Choroid plexus epithelial cell (primary cell): ENCODE results near the gene DDIAS.

Source experiments
- DNase-seq: peaks from one replicate; pipeline ENCODE4 v3.0.0-alpha.2; 2010; ENCODE audit warnings: low read depth
- H3K4me3 ChIP-seq: 2 replicates; pipeline ENCODE4 v1.5.1; 2011; ENCODE audit warnings: low read depth, mild to moderate bottlenecking, control low read depth, low read length, moderate library complexity
- TF ChIP-seq, protein P1 (sequence below): conservative IDR thresholded peaks from 2 replicates; pipeline ENCODE4 v1.5.1; 2011; ENCODE audit warnings: low read depth, mild to moderate bottlenecking, control low read depth, inconsistent platforms, low read length, moderate library complexity

Gene DDIAS

DNA sequence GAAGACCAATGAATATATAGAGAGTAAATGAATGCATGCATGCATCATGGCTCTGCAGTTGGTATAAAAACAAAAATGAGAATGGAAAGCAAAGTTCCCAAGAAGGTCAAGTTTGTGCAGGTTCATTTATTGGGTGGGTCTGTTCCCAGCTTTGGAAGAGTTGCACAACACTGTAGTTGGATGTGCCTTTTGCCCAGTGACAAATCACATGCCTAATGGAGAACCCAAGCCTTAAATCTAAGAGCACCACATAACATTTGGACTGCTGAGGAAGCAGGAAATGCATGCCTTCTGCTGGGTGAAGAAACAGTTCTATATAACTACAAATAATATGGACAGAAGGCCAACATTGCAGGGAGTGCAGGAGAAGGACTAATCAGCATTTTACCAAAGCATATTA lies 31.9 kb upstream of the DDIAS start:
- no peak overlapping the region for H3K4me3 ChIP-seq
- TF ChIP-seq, protein P1, sequence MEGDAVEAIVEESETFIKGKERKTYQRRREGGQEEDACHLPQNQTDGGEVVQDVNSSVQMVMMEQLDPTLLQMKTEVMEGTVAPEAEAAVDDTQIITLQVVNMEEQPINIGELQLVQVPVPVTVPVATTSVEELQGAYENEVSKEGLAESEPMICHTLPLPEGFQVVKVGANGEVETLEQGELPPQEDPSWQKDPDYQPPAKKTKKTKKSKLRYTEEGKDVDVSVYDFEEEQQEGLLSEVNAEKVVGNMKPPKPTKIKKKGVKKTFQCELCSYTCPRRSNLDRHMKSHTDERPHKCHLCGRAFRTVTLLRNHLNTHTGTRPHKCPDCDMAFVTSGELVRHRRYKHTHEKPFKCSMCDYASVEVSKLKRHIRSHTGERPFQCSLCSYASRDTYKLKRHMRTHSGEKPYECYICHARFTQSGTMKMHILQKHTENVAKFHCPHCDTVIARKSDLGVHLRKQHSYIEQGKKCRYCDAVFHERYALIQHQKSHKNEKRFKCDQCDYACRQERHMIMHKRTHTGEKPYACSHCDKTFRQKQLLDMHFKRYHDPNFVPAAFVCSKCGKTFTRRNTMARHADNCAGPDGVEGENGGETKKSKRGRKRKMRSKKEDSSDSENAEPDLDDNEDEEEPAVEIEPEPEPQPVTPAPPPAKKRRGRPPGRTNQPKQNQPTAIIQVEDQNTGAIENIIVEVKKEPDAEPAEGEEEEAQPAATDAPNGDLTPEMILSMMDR = no peak
- DNase-seq = no peak

DNA sequence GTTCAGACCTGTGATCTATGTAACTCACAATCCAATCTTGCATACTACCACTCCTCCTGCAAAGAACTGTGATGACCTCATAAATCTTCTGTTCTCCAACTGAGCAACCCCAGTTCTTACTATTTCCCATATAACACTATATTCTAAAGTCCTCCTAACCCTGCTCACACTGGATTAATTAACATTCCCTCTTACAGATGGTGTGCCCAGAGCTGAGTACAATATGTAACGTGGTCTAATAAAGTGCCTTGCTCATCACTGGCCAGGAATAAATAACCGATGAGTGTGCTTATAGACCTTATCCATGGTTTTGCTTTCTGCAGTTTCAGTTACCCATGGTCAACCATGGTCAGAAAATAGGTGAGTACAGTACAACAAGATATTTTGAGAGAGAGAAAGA lies 29.9 kb upstream of the DDIAS start:
- no peak overlapping the region for H3K4me3 ChIP-seq
- no peak for DNase-seq
- TF ChIP-seq, protein P1 = no peak

DNA sequence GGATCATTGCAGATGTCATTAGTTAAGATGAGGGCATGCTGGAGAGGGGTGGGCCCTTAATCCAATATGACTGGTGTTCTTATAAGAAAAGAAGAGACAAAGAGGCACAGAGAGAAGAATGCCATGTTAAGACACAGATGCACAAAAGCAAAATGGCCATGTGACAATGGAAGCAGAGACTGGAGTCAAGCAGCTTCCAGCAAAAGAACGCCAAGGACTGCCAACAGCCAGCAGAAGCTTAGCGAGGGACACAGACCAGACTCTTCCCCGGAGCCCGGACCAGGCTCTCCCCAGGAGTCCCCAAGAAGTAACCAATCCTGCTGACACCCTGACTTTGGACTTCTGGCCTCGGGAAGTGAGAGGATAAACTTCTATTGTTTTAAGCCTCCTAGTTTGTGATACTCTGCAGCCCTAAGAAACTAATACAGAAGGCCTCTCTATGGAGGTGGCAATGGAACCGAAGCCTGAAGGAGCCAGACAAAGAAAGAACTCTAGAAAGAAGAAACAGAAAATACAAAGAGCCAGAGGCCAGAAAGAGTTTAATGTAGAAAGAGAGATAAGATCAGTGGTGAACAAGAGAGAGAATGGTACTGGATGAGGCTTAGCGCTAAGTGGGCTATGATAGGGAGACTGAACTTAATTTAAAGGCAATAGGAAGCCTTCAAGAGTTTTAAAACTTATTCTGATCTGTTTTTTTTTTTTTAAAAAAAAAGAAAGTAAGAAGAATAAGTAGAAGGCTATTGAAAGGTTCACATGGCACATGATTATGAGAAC lies 29.0 kb upstream of the DDIAS start:
- no peak for DNase-seq
- no peak overlapping the region for H3K4me3 ChIP-seq
- TF ChIP-seq, protein P1 = no peak

DNA sequence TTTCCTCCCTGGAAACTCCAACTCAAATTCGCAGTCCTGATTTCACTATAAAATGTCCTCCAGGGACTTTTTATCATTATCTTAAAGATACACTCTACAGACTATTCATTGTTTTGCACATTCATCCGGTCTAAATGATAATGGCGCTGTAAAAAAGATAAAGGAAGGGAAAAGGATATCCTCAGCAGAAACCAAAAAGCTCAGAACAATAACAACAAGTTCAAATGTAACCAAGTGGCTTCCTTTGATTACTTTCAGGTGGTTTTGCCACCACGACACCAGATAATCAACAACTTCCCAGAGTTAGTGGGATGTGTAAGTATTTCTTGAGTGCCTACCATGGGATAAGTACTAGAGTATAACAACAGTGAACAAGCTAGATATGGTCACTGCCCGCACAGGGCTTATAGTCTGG lies 27.6 kb upstream of the DDIAS start:
- TF ChIP-seq, protein P1 = no peak
- no peak for DNase-seq
- no peak overlapping the region for H3K4me3 ChIP-seq

DNA sequence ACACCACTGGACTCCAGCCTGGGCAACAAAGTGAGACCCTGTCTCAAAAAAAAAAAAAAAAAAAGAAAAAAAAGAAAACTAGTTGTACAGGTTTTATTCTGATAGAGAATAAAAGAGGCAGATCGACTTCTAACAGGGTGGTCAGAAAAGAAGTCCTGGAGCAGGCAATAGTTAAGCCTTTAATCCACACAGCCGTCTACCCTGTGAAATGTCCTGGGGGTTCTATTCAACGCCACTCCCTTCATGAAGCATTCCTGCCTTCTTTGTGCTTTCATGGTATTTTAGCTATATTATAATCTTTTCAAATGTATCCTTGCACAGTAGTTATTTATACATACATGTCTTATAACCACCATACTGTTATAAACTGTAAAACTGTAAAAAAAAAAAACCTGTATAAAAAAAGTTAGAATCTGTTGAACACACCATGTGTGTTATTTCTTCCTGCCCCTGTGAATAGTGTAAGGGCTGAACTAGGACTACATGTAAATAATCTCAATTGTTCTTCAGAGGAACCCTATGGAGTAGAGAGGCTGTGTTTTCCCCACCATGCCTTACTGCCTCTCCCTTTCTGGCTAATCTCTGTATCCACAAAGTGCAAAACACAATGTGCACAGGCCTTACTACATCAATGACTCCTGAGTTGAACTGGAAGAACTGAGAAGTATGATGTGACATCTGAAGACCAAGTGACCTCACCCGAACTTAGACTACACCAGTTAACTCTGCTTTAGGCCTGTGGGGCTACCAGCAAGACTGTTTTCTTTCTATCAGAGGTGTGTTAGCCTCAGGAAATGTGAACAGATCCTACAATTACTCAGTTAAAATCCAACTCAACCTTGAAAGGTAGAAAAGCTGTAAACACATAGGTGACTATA lies 26.7 kb upstream of the DDIAS start:
- no peak for DNase-seq
- no peak overlapping the region for H3K4me3 ChIP-seq
- TF ChIP-seq, protein P1 = no peak

DNA sequence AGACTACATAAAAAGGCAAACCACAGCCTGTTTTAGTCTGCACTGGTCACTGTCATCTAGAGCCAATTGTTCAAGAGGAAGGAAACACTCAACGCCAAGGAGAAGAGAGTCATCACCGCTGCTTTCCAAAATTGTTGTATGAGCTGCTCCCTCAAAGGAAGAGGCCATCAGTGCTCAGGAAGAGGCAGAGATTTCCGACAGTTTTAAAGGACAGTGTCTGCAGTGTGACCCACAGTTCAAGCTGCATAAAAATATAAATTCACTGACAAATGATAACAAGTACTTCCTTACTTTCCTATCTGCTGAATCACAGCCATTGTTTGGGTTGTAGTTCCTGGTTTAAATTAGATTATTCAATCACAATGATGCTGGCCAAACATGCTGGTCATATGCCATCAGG lies 17.7 kb upstream of the DDIAS start:
- H3K4me3 ChIP-seq = no peak overlapping the region
- no peak for DNase-seq
- TF ChIP-seq, protein P1 = no peak
